HepG2 (cell line): Measurements from ENCODE around the gene UBE3D. TPM values are rescaled to one million over a fixed set of nuclear protein-coding genes. Genes with fewer than 3 reads are reported as not detected.

Experiments used
- AKNA ChIP-seq: sonication (generic); formaldehyde crosslinking; IDR thresholded peaks from 2 replicates; pipeline ENCODE4 v1.4.0; 2020; ENCODE audit warnings: missing genetic modification reagents, borderline replicate concordance
- CEBPB ChIP-seq: IDR thresholded peaks from 2 replicates; pipeline ENCODE4 v1.6.1; 2011; ENCODE audit warnings: low read depth, low read length, improper control_type of control experiment, borderline replicate concordance
- CSRNP1 ChIP-seq: sonication (generic); formaldehyde crosslinking; IDR thresholded peaks from 2 replicates; pipeline ENCODE4 v1.8.1; 2023; ENCODE audit warnings: mild to moderate bottlenecking, missing genetic modification reagents
- FOXK1 ChIP-seq: sonication (generic); formaldehyde crosslinking; IDR thresholded peaks from 2 replicates; pipeline ENCODE4 v1.4.0; 2020; ENCODE audit warnings: low read depth, missing genetic modification reagents, borderline replicate concordance
- HINFP ChIP-seq: sonication (generic); formaldehyde crosslinking; IDR thresholded peaks from 2 replicates; pipeline ENCODE4 v1.4.0; 2020; ENCODE audit warnings: low read depth, mild to moderate bottlenecking, missing genetic modification reagents
- JDP2 ChIP-seq: sonication (generic); formaldehyde crosslinking; IDR thresholded peaks from 2 replicates; pipeline ENCODE4 v1.8.1; 2022; ENCODE audit warnings: missing genetic modification reagents, borderline replicate concordance
- MIXL1 ChIP-seq: IDR thresholded peaks from 2 replicates; pipeline ENCODE4 v1.6.1; 2016
- PITX1 ChIP-seq: sonication (generic); formaldehyde crosslinking; IDR thresholded peaks from 2 replicates; pipeline ENCODE4 v1.5.1; 2020; ENCODE audit warnings: mild to moderate bottlenecking, missing genetic modification reagents
- ZEB1 ChIP-seq: IDR thresholded peaks from 2 replicates; pipeline ENCODE4 v1.6.1; 2012; ENCODE audit warnings: mild to moderate bottlenecking, low read depth, inconsistent platforms; ENCODE audit not compliant: insufficient replicate concordance
- ZNF180 ChIP-seq: sonication (generic); formaldehyde crosslinking; IDR thresholded peaks from 2 replicates; pipeline ENCODE4 v1.4.0; 2020; ENCODE audit warnings: low read depth, missing genetic modification reagents, borderline replicate concordance
- ZNF280D ChIP-seq: sonication (generic); formaldehyde crosslinking; IDR thresholded peaks from 2 replicates; pipeline ENCODE4 v1.5.1; 2020; ENCODE audit warnings: mild to moderate bottlenecking, missing genetic modification reagents
- ZXDC ChIP-seq: sonication (generic); formaldehyde crosslinking; IDR thresholded peaks from 2 replicates; pipeline ENCODE4 v1.5.0; 2020; ENCODE audit warnings: mild to moderate bottlenecking, missing genetic modification reagents
- polyA plus RNA-seq, 8 experiments: library from polyadenylated mRNA; depleted of rRNA in 3 of 8; stranded (reverse) in 7 of 8; unstranded in 1 of 8; fragments of >200 nt; fragmentation: Illumina TruSeq in 4 of 8; extraction: Trizol in 4 of 8; gene quantifications; 2 replicates each; pipeline versions ENCODE4 v1.2.1 to v1.2.3, GENCODE V29; 2011 to 2016; ENCODE audit warnings: low read depth in 4 of 8, missing spikeins in 1 of 8, mixed read lengths in 1 of 8; ENCODE audit not compliant: insufficient read depth in 1 of 8
- total RNA-seq, 5 experiments: library from RNA; depleted of rRNA; stranded (reverse); fragments of >200 nt; fragmentation: Illumina TruSeq; extraction: Trizol; gene quantifications; 2 replicates each; pipeline ENCODE4 v1.2.3, GENCODE V29; 2016; ENCODE audit warnings: low read depth in 1 of 5

Gene UBE3D
- total and polyA plus RNA-seq, 2 of the 13 experiments (the other 11 are each of a cell fraction or from before 2014, with no cell fraction given), result 5.1 to 11.4 TPM

GRCh38 chr6:83067448-83068439 lies 2.1 kb upstream of the UBE3D start, which contains the start of gene DOP1A (continued):
- TF ChIP-seq HINFP (CRISPR knock-in tag), result peak; percentile 20; the same call in 1 of the 2 replicates
- TF ChIP-seq ZEB1, result peak; percentile 37
- TF ChIP-seq MIXL1, result peak; percentile 42; the same call in 1 of the 2 replicates
- no peak for TF ChIP-seq JDP2 (CRISPR knock-in tag)
- 0 out of 2 replicates have a peak, but pooled peaks have one; percentile 8 for TF ChIP-seq ZNF180 (CRISPR knock-in tag)
- TF ChIP-seq PITX1 (CRISPR knock-in tag), result peak; percentile 63; the same call in 1 of the 2 replicates
- TF ChIP-seq FOXK1 (CRISPR knock-in tag), result peak; percentile 55; the same call in 1 of the 2 replicates
- TF ChIP-seq ZXDC (CRISPR knock-in tag), result no peak
- no peak for TF ChIP-seq AKNA (CRISPR knock-in tag)
- no peak; the same call in 1 of the 2 replicates for TF ChIP-seq CEBPB
- peak; percentile 70 for TF ChIP-seq ZNF280D
- TF ChIP-seq CSRNP1 (CRISPR knock-in tag), result peak; percentile 51
